Fibroblast of skin of scalp (primary cell): Measurements from ENCODE around the gene TRIP12.
"Not testable (repeated sequence)": the region's sequence is repeated elsewhere in the genome, so short reads cannot be mapped to it uniquely, and the experiment has no call there.

Experiments used
- DNase-seq: peaks from one replicate; pipeline ENCODE4 v3.0.0-alpha.2; 2013

TRIP12 gene

GRCh38 chr2:229761663-229762062 is 160.1 kb downstream of the TRIP12 start:
- no peak for DNase-seq

- DNase-seq = not testable (repeated sequence)
Observed at GRCh38 chr2:229757462-229757861, 164.3 kb downstream of the TRIP12 start.

GRCh38 chr2:229752970-229753729 is 168.7 kb downstream of the TRIP12 start:
- DNase-seq = no peak

GRCh38 chr2:229749779-229750178 is 172.0 kb downstream of the TRIP12 start:
- no peak for DNase-seq

DNA sequence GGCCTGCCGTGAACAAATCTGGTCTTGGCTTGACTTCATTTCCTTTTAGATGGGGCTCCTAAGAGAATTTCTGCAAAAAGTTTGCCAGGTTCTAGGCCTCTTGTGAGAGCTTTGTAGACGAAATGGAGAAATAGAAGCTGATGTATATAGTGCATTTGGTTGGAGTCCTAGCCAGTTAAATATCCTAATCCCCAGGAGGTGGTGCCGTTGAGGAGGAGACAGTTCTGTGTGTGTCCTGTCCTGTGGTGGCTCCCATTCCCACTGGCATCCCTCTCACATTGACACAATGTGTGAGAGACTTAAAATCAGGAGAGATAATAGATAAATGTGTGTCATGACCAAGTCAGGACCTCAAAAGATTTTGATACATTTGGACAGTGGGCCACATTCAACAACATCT is 172.9 kb downstream of the TRIP12 start:
- DNase-seq = no peak

- not testable (repeated sequence) for DNase-seq
Observed at GRCh38 chr2:229742691-229743090, 179.1 kb downstream of the TRIP12 start.

DNA sequence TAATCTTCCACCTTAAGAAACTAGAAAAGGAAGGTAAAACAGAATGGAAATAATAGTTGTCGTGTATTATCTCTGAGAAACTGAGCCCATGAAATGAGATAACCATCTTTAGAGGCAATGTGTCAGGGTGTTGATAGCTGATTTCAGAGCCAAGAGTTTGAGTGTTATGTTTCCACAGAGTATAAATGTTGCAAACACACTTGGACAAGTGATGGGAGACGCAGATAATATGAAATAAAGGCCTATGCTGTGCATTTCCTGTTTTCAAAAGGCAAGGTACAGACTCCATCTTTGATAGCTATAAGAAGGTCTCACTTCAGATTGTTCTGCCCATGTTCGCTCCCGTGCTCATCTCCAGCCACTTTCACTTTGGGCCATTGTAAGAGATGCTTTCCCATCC is 181.5 kb downstream of the TRIP12 start:
- DNase-seq = no peak

DNA sequence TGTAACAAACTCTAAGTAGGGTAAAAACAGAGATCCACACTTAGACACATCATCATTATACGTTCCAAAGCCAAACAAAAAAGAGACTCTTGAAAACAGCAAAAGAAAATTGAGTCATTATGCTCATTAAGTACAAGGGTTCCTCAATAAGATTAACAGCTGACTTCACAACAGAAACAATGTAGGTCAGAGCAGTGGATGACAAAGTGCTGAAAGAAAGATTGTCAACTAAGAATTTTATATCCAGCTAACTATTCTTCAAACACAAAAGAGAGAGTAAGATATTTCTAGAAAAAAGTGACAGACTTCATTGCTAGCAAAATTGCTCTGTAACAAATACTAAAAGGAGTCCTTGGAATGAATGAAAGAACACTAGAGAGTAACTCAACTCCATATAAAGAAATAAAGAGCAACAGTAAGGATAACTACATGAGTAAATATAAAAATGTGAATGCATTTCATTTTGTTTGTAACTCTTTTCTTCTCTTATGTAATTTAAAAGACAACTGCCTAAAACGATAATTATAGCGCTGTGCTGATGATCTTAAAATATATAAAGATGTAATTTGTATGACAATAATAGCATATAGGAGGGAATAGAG is 183.7 kb downstream of the TRIP12 start:
- DNase-seq = no peak

DNA sequence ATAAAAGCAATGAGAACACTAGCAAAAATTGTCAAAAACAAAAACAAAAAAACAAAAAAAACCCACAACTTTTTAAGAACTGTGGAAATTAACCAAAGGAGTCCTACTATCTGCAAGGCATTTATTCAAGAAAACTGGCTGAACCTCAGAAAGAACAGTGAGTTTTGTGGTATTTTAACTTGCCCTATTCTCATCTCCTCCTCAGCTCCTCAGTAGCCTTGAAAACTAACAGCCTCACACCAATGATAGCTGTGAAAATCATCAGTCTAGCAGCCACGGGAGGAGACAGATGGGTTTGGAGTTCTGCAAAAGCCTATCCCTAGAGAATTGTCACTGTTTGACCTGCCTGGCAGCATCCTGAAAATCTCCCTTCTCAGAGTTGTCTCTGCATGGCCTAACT is 187.4 kb downstream of the TRIP12 start:
- DNase-seq = no peak

- DNase-seq = no peak
Observed at GRCh38 chr2:229733611-229734245, 188.1 kb downstream of the TRIP12 start.

DNA sequence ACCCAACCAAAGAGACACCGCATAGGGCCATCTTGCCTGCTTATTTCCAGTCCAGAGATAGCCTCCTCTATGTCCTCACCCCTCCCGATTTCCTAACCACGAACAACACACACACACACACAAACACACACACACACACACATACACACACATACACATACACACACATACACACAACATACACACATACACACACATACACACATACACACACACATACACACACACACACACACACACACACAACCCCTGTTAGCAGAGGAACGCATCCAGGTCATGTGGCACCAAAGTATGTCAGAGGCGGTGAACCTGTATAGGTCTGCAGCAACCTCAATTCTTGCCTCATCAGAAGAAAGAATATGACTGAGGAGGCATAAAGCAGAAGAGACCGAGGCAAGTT is 188.9 kb downstream of the TRIP12 start:
- no peak for DNase-seq

- peak; percentile 10 for DNase-seq
Observed at GRCh38 chr2:229731916-229732315, 189.9 kb downstream of the TRIP12 start.

DNA sequence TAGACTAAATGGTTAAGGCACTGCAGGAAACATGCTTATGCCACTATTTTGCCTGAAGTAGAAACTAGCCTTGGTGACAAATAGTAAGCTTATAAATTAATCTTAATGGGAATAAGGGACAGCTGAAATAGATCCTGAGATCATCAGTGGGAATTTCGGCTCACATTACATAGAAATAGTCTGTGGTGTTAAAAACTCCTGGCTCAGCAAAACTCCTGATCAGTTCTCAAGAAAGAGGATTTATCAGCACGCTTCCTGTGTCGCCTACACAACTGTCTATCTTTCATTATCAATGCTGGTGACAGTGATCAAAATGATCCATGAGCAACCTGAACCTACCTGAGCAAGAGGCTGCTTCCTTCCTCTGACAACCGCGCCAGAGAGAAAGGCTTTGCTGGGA is 190.4 kb downstream of the TRIP12 start:
- no peak for DNase-seq

GRCh38 chr2:229728370-229728769 is 193.4 kb downstream of the TRIP12 start:
- no peak for DNase-seq

GRCh38 chr2:229726643-229727042 is 195.2 kb downstream of the TRIP12 start:
- no peak for DNase-seq

DNA sequence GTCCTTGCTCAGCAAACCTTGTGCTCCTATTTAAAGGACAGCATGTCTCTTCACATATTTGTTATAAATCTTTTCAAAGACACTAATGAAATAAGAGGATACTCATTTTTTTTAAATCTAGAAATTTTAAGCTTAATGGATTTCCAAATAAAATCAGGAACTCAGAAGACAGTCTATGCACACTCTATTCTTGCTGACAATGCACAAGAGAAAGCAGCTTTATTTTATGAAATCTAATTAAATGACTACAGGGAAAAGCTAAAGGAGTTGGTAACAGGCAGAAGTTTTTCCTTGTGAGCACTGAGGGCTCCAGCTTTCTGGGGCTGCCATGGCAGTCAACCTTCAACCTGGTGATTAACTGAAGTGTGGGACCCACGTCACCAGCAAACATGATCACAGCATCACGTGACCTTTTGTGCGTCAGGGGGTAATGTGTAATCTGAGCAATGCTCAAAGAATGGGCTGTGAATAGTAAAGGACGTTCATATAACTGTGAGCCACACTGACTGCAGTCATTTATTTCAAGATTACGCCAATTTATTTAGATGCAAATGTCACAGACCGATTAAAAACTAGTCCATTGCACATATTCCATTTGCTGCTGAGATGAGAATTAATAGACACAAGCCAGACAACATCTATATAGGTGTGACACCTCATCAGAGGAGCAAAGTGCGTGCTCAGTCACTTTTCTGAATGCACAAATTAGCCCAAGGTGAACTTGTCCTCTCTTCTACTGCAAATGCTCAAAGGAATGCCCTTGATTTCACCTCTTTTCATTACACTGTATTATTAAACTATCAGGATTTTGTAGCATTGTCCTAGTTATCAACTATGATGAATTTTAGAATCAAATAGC is 195.9 kb downstream of the TRIP12 start:
- DNase-seq = peak; percentile 2

- DNase-seq = not testable (repeated sequence)
Observed at GRCh38 chr2:229723192-229723591, 198.6 kb downstream of the TRIP12 start.

GRCh38 chr2:229719926-229720647 is 201.7 kb downstream of the TRIP12 start:
- DNase-seq = no peak

DNA sequence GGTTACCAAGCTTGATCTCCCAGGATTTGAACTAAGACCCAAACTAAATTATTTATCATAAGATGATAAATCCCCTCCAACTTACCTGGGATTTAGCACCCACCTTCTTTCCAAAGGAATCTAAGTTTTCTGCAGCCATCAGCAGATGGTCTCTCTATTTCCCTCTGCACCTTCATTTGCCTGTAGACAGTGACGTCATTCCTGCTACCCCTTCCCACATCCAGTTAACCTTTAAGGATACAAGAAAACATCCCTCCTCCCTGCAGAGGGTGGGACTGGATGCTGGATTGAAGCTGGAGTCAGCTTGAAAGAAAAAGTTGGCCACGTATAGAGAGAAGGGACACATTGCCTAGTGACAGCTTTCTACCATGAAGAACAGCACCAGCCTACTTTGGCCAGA is 203.8 kb downstream of the TRIP12 start:
- no peak for DNase-seq

DNA sequence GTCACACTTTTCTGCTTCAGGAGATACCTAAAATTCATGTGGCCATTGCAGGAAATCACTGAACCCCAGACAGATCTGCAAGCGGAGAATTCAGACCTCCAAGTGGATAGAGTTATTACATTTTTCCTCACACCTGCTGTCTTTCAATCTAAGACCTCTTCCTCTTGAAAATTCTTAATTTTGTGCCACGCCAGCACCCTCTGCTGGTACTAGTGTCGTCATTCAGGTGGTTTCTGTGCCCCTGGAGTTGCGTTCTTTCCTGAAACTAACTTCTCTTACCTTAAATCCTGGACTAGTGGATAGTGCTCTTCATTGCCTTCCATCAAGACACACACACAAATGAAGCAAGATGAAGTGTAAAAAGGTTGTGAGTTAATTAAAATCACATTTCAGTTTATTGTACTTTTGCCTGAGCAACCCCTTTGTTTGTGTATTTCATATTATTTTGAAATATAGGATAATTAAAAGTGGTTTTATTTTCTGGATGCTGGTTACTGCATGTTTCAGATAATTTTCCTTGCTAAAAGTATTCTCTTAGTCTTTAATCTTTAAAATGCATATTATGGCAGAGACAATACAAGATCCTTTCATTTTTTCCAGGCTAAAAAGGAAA is 205.8 kb downstream of the TRIP12 start:
- DNase-seq = no peak

- peak; percentile 55 for DNase-seq
Observed at GRCh38 chr2:229714736-229715541, 206.9 kb downstream of the TRIP12 start.
